Tibial nerve (tissue), 3 donors: ENCODE measurements around the gene ZNF791.

Experiments used
- CTCF ChIP-seq, 5 experiments: fragments of 200-600 bp in 3 of 5; fragments of 450-650 bp in 2 of 5; sonication (generic) in 3 of 5; IDR thresholded peaks; one replicate each; pipeline ENCODE4 v1.5.1; 2016 to 2019; ENCODE audit warnings: antibody characterized with exemption in 5 of 5, mild to moderate bottlenecking in 3 of 5, moderate library complexity in 2 of 5
- POLR2A ChIP-seq, 2 donors: fragments of 450-650 bp; IDR thresholded peaks; one replicate each; pipeline ENCODE4 v1.6.1; 2017; ENCODE audit warnings: antibody characterized with exemption in 2 of 2, mild to moderate bottlenecking in 2 of 2, moderate library complexity in 2 of 2

GRCh38 chr19:12581100-12581499 lies 29.6 kb upstream of the ZNF791 start:
- no peak for TF ChIP-seq CTCF (IDR thresholded peaks at IDR 0.05)
- no peak for TF ChIP-seq POLR2A (IDR thresholded peaks at IDR 0.05)
